Fibroblast of lung (primary cell): ENCODE data around the gene CALCR. TPM values are rescaled to one million over a fixed set of nuclear protein-coding genes. Genes with fewer than 3 reads are reported as not detected.

Experiments used
- DNase-seq, 2 donors: peaks; one replicate each; pipeline versions ENCODE4 v3.0.0 to v3.0.0-alpha.2; 2010; ENCODE audit warnings: low read depth in 2 of 2
- H2AFZ ChIP-seq: 2 replicates; pipeline ENCODE4 v1.5.1; 2012; ENCODE audit warnings: low read length, control low read depth, inconsistent platforms
- H3K27ac ChIP-seq: 2 replicates; pipeline ENCODE4 v1.5.1; 2011; ENCODE audit warnings: low read length, control low read depth; ENCODE audit not compliant: insufficient read depth
- H3K27me3 ChIP-seq: 2 replicates; pipeline ENCODE4 v1.5.1; 2011; ENCODE audit warnings: mild to moderate bottlenecking, low read length; ENCODE audit not compliant: control insufficient read depth, insufficient read depth
- H3K36me3 ChIP-seq: 2 replicates; pipeline ENCODE4 v1.5.1; 2011; ENCODE audit warnings: low read length; ENCODE audit not compliant: control insufficient read depth, insufficient read depth
- H3K4me1 ChIP-seq: 2 replicates; pipeline ENCODE4 v1.5.1; 2011; ENCODE audit warnings: low read length; ENCODE audit not compliant: control insufficient read depth, insufficient read depth; ENCODE audit errors: extremely low read depth
- H3K4me2 ChIP-seq: 2 replicates; pipeline ENCODE4 v1.5.1; 2011; ENCODE audit warnings: low read length, control low read depth; ENCODE audit not compliant: insufficient read depth; ENCODE audit errors: extremely low read depth
- H3K4me3 ChIP-seq, 4 experiments: fragments of 200-600 bp in 1 of 4; sonication (generic) in 1 of 4; replicated peaks in 1 of 4; 2 replicates each; pipeline ENCODE4 v1.5.1; 2011 to 2016; ENCODE audit warnings: low read length in 4 of 4, low read depth in 3 of 4, mild to moderate bottlenecking in 3 of 4, control low read depth in 2 of 4, inconsistent platforms in 1 of 4, mixed read lengths in 1 of 4; ENCODE audit not compliant: insufficient read depth in 1 of 4; ENCODE audit errors: control extremely low read depth in 1 of 4
- H3K79me2 ChIP-seq: 2 replicates; pipeline ENCODE4 v1.5.1; 2012; ENCODE audit warnings: mild to moderate bottlenecking, low read length, inconsistent platforms; ENCODE audit not compliant: control insufficient read depth, insufficient read depth
- H3K9ac ChIP-seq: 2 replicates; pipeline ENCODE4 v1.5.1; 2011; ENCODE audit warnings: mild to moderate bottlenecking, low read length, control low read depth; ENCODE audit not compliant: insufficient read depth
- H3K9me3 ChIP-seq: 2 replicates; pipeline ENCODE4 v1.5.1; 2012; ENCODE audit warnings: low read depth, low read length; ENCODE audit not compliant: control insufficient read depth, insufficient read depth
- H4K20me1 ChIP-seq: 2 replicates; pipeline ENCODE4 v1.5.1; 2011; ENCODE audit warnings: low read length; ENCODE audit not compliant: control insufficient read depth, insufficient read depth; ENCODE audit errors: extremely low read depth
- EZH2 ChIP-seq: IDR thresholded peaks from 2 replicates; pipeline ENCODE4 v1.5.1; 2012; ENCODE audit warnings: low read length, control low read depth, mild to moderate bottlenecking; ENCODE audit errors: missing control alignments
- polyA plus RNA-seq, 2 donors: library from polyadenylated mRNA; depleted of rRNA in 1 of 2; stranded (reverse) in 1 of 2; unstranded in 1 of 2; fragments of >200 nt; gene quantifications; 2 replicates each; pipeline ENCODE4 v1.2.1, GENCODE V29; 2011 to 2012; ENCODE audit warnings: missing spikeins in 1 of 2
- total RNA-seq: library from RNA; depleted of rRNA; stranded (reverse); fragments of >200 nt; gene quantifications from 2 replicates; pipeline ENCODE4 v1.2.1, GENCODE V29; 2014
- TF ChIP-seq, protein P1 (sequence below), 2 donors: IDR thresholded peaks in 1 of 2; conservative IDR thresholded peaks in 1 of 2; 1 replicate in 1 of 2; 2 replicates in 1 of 2; pipeline ENCODE4 v1.5.1; 2011 to 2012; ENCODE audit warnings: low read length in 2 of 2, control low read depth in 1 of 2, inconsistent platforms in 1 of 2, low read depth in 1 of 2, mild to moderate bottlenecking in 1 of 2

CALCR gene
- total and polyA plus RNA-seq, 2 donors (not counting 1 experiment from before 2014, with no cell fraction given): not detected

- H3K9ac ChIP-seq: no peak overlapping the region
- H3K27ac ChIP-seq: no peak overlapping the region
- no peaks in the 10 kb centered on the region for H3K79me2 ChIP-seq
- no peak overlapping the region for H2AFZ ChIP-seq
- no peaks in the 10 kb centered on the region for H3K27me3 ChIP-seq
- H3K36me3 ChIP-seq: no peaks in the 10 kb centered on the region
- H3K4me1 ChIP-seq: no peaks in the 10 kb centered on the region
- no peak for DNase-seq
- H3K4me3 ChIP-seq: no peak overlapping the region
- H3K9me3 ChIP-seq: no peaks in the 10 kb centered on the region
- no peak for TF ChIP-seq EZH2
- TF ChIP-seq, protein P1, sequence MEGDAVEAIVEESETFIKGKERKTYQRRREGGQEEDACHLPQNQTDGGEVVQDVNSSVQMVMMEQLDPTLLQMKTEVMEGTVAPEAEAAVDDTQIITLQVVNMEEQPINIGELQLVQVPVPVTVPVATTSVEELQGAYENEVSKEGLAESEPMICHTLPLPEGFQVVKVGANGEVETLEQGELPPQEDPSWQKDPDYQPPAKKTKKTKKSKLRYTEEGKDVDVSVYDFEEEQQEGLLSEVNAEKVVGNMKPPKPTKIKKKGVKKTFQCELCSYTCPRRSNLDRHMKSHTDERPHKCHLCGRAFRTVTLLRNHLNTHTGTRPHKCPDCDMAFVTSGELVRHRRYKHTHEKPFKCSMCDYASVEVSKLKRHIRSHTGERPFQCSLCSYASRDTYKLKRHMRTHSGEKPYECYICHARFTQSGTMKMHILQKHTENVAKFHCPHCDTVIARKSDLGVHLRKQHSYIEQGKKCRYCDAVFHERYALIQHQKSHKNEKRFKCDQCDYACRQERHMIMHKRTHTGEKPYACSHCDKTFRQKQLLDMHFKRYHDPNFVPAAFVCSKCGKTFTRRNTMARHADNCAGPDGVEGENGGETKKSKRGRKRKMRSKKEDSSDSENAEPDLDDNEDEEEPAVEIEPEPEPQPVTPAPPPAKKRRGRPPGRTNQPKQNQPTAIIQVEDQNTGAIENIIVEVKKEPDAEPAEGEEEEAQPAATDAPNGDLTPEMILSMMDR (conservative IDR thresholded peaks at IDR 0.05 in 1 of 2, IDR thresholded peaks at IDR 0.05 in 1 of 2; ENCODE audit: low read depth in 1 of 2, low read length in 2 of 2): no peak
- no peaks in the 10 kb centered on the region for H4K20me1 ChIP-seq
- H3K4me2 ChIP-seq: no peak overlapping the region
Observed at GRCh38 chr7:93516834-93517233, 57.7 kb downstream of the CALCR start.

DNA sequence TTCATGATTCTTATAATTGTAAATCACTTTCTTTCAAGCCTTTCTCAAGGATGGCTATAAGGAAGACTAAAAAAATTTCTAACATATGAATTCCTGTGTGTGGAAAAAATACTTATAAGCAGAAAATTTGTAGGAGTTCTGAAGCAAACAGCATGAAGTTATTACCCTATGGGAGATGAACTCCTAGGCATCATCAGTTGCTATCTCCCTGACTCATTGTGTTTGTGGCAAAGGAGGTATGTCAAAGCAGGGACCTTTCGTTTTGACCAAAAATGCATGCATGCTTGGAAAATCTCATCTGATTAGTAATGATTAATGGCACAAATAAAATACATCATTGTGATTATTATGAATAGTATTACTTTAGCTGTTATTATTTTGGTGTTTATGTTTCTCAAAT lies 59.4 kb downstream of the CALCR start:
- TF ChIP-seq, protein P1 (conservative IDR thresholded peaks at IDR 0.05 in 1 of 2, IDR thresholded peaks at IDR 0.05 in 1 of 2; ENCODE audit: low read depth in 1 of 2, low read length in 2 of 2): no peak
- TF ChIP-seq EZH2: no peak
- Histone ChIP-seq H3K4me1 (no peaks in the 10 kb centered on the region), H3K9me3 (no peaks in the 10 kb centered on the region), H3K9ac (no peak overlapping the region), H3K79me2 (no peaks in the 10 kb centered on the region), H4K20me1 (no peaks in the 10 kb centered on the region), H3K4me2 (no peak overlapping the region), H2AFZ (no peak overlapping the region), H3K4me3 (no peak overlapping the region), H3K27me3 (no peaks in the 10 kb centered on the region), H3K27ac (no peak overlapping the region), H3K36me3 (no peaks in the 10 kb centered on the region)
- DNase-seq: peak in 1 of 2 donors; percentile 1

- H3K36me3 ChIP-seq: no peaks in the 10 kb centered on the region
- no peaks in the 10 kb centered on the region for H3K27me3 ChIP-seq
- no peaks in the 10 kb centered on the region for H3K9me3 ChIP-seq
- TF ChIP-seq, protein P1 (conservative IDR thresholded peaks at IDR 0.05 in 1 of 2, IDR thresholded peaks at IDR 0.05 in 1 of 2; ENCODE audit: low read depth in 1 of 2, low read length in 2 of 2): no peak
- no peak for TF ChIP-seq EZH2
- no peak overlapping the region for H3K4me2 ChIP-seq
- no peak for DNase-seq
- H2AFZ ChIP-seq: no peak overlapping the region
- no peaks in the 10 kb centered on the region for H3K4me1 ChIP-seq
- no peak overlapping the region for H3K4me3 ChIP-seq
- H4K20me1 ChIP-seq: no peaks in the 10 kb centered on the region
- H3K79me2 ChIP-seq: no peaks in the 10 kb centered on the region
- no peak overlapping the region for H3K9ac ChIP-seq
- H3K27ac ChIP-seq: no peak overlapping the region
Observed at GRCh38 chr7:93509303-93509702, 65.2 kb downstream of the CALCR start.
